ENCODE results near the gene TACC3.

DNA sequence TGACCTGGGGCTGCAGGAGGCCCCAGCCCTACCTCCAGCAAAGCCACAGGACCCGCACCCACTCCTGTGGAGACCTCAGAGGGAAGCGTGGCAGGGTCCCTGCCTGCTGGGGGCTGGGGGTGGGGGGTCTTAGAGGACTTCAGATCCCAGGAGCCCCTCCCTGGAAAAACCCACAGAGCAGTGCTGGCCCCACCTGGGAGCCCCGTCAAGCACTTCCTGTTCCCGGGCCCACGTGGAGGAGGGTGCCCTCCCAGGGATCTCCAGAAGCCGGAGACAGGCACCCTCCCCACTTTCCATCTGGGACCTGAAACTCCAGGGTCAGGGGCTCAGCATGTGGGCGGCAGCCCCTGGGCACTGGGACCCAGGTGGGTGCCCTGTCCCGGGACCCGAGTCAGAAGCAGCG is 32.0 kb downstream of the TACC3 start:
- TF ChIP-seq POLR2A (IDR thresholded peaks at IDR 0.05) (no peak), POLR2AphosphoS5 (IDR thresholded peaks at IDR 0.05) (no peak)
